ENCODE measurements around the gene PTPN12.

DNA sequence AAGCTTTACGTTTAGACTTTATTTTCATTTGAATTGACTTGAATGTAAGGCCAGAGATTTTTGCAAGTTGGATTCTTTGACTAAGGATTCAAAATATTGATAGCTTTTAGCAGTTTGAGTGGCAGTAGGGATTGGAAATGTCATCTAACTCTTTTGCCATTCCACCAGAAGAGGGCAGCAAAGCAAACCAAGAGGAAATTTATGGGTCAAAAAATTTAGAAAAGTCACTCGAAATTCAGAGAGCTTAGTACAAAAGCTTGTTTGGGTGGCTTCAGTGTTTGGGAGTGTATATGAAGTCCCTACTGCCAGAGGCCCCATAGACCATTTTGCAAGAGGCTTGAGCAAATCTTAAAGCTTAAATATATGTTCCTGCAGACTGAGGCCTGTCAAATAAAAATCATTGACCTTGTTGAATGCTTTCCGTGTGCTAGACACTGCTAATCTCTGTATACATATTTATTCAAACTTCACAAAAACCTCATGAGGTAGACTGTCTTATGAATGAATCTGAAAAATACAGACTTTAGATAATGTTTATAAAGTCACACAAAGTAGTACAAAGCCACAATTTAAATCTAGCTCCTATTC lies 114.6 kb downstream of the PTPN12 start:
- TF ChIP-seq, protein P1, sequence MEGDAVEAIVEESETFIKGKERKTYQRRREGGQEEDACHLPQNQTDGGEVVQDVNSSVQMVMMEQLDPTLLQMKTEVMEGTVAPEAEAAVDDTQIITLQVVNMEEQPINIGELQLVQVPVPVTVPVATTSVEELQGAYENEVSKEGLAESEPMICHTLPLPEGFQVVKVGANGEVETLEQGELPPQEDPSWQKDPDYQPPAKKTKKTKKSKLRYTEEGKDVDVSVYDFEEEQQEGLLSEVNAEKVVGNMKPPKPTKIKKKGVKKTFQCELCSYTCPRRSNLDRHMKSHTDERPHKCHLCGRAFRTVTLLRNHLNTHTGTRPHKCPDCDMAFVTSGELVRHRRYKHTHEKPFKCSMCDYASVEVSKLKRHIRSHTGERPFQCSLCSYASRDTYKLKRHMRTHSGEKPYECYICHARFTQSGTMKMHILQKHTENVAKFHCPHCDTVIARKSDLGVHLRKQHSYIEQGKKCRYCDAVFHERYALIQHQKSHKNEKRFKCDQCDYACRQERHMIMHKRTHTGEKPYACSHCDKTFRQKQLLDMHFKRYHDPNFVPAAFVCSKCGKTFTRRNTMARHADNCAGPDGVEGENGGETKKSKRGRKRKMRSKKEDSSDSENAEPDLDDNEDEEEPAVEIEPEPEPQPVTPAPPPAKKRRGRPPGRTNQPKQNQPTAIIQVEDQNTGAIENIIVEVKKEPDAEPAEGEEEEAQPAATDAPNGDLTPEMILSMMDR (IDR thresholded peaks at IDR 0.05): peak; percentile 67 to 77 (median 72)
- TF ChIP-seq EP300 (IDR thresholded peaks at IDR 0.05; ENCODE audit: low read depth) (no peak), POLR2A (IDR thresholded peaks at IDR 0.05) (no peak)
